ENCODE results near the gene GBX2.

Gene GBX2

GRCh38 chr2:236167297-236168109, 683 bp downstream of the GBX2 start:
- no peak for DNase-seq (ENCODE audit: low spot score)

GRCh38 chr2:236166796-236167296, 1.3 kb downstream of the GBX2 start:
- no peak for DNase-seq (ENCODE audit: low spot score)

- no peak for DNase-seq (ENCODE audit: low spot score)
Observed at GRCh38 chr2:236165842-236166795, 2.1 kb downstream of the GBX2 start.

GRCh38 chr2:236164925-236165841, 3.0 kb downstream of the GBX2 start:
- no peak for DNase-seq (ENCODE audit: low spot score)

- DNase-seq (ENCODE audit: low spot score): no peak
Observed at GRCh38 chr2:236164201-236164924, 3.8 kb downstream of the GBX2 start.

GRCh38 chr2:236163471-236164200, 4.5 kb downstream of the GBX2 start:
- DNase-seq (ENCODE audit: low spot score): no peak

GRCh38 chr2:236162882-236163470, 5.2 kb downstream of the GBX2 start:
- DNase-seq (ENCODE audit: low spot score): no peak

- DNase-seq (ENCODE audit: low spot score): no peak
Observed at GRCh38 chr2:236162031-236162845, 5.9 kb downstream of the GBX2 start.

- DNase-seq (ENCODE audit: low spot score): no peak
Observed at GRCh38 chr2:236161531-236161930, 6.7 kb downstream of the GBX2 start.

GRCh38 chr2:236161082-236161462, 7.1 kb downstream of the GBX2 start:
- no peak for DNase-seq (ENCODE audit: low spot score)

- no peak for DNase-seq (ENCODE audit: low spot score)
Observed at GRCh38 chr2:236160366-236161081, 7.7 kb downstream of the GBX2 start.

GRCh38 chr2:236159778-236160170, 8.4 kb downstream of the GBX2 start:
- DNase-seq (ENCODE audit: low spot score): no peak

- no peak for DNase-seq (ENCODE audit: low spot score)
Observed at GRCh38 chr2:236158969-236159777, 9.0 kb downstream of the GBX2 start.

- DNase-seq (ENCODE audit: low spot score): no peak
Observed at GRCh38 chr2:236157815-236158498, 10.2 kb downstream of the GBX2 start.

- no peak for DNase-seq (ENCODE audit: low spot score)
Observed at GRCh38 chr2:236157366-236157765, 10.8 kb downstream of the GBX2 start.

GRCh38 chr2:236156860-236157194, 11.4 kb downstream of the GBX2 start:
- DNase-seq (ENCODE audit: low spot score): no peak

All from left forelimb (tissue), 1 donor.